Neutrophil (primary cell): ENCODE data around the gene NEURL2.

Experiments used
- H3K27ac ChIP-seq: fragments of 200-600 bp; sonication (generic); 2 replicates; pipeline ENCODE4 v1.5.1; 2016; ENCODE audit warnings: mild to moderate bottlenecking, moderate library complexity
- H3K27me3 ChIP-seq: fragments of 200-600 bp; sonication (generic); 2 replicates; pipeline ENCODE4 v1.6.0; 2016; ENCODE audit warnings: mild to moderate bottlenecking
- H3K36me3 ChIP-seq: fragments of 200-600 bp; sonication (generic); 2 replicates; pipeline ENCODE4 v1.5.1; 2017
- H3K4me1 ChIP-seq, 2 experiments: fragments of 200-600 bp in 1 of 2; sonication (generic) in 1 of 2; 1 replicate in 1 of 2; 2 replicates in 1 of 2; pipeline versions ENCODE4 v1.5.1 to v1.6.1; 2013 to 2016; ENCODE audit warnings: low read depth in 1 of 2, low read length in 1 of 2, mild to moderate bottlenecking in 1 of 2, moderate library complexity in 1 of 2; ENCODE audit not compliant: control insufficient read depth in 1 of 2, insufficient read depth in 1 of 2
- H3K4me3 ChIP-seq, 2 experiments: fragments of 200-600 bp in 1 of 2; sonication (generic) in 1 of 2; 1 replicate in 1 of 2; 2 replicates in 1 of 2; pipeline ENCODE4 v1.5.1; 2013 to 2016; ENCODE audit warnings: low read depth in 1 of 2, low read length in 1 of 2, mild to moderate bottlenecking in 1 of 2, moderate library complexity in 1 of 2
- H3K9me3 ChIP-seq: fragments of 200-600 bp; sonication (generic); 2 replicates; pipeline ENCODE4 v1.5.1; 2016
- TF ChIP-seq, protein P1 (sequence below): fragments of 200-600 bp; sonication (generic); IDR thresholded peaks from 2 replicates; pipeline ENCODE4 v1.5.1; 2016; ENCODE audit warnings: antibody characterized with exemption

The NEURL2 gene

GRCh38 chr20:45890985-45891983, at the start of gene NEURL2, which contains the start of gene CTSA:
TSS of gene NEURL2 (minus strand) at chr20:45891208. CDS start at chr20:45890991, 217 bp downstream.
TSS of gene CTSA (plus strand) at chr20:45891335. CDS start at chr20:45891569, 234 bp downstream.
- Histone ChIP-seq H3K9me3 (no peaks in the 10 kb centered on the region), H3K27ac (peak within 1 kb of the TSS; percentile 88), H3K4me3 (peak within 1 kb of the TSS; percentile 91 to 94), H3K27me3 (no peaks in the 10 kb centered on the region), H3K36me3 (peaks cover 36% of the 10 kb centered on the region), H3K4me1 (peaks cover 41 to 46% of the 10 kb centered on the region in 2 experiments)
- TF ChIP-seq, protein P1, sequence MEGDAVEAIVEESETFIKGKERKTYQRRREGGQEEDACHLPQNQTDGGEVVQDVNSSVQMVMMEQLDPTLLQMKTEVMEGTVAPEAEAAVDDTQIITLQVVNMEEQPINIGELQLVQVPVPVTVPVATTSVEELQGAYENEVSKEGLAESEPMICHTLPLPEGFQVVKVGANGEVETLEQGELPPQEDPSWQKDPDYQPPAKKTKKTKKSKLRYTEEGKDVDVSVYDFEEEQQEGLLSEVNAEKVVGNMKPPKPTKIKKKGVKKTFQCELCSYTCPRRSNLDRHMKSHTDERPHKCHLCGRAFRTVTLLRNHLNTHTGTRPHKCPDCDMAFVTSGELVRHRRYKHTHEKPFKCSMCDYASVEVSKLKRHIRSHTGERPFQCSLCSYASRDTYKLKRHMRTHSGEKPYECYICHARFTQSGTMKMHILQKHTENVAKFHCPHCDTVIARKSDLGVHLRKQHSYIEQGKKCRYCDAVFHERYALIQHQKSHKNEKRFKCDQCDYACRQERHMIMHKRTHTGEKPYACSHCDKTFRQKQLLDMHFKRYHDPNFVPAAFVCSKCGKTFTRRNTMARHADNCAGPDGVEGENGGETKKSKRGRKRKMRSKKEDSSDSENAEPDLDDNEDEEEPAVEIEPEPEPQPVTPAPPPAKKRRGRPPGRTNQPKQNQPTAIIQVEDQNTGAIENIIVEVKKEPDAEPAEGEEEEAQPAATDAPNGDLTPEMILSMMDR = no peak

- TF ChIP-seq, protein P1 = no peak
- Histone ChIP-seq H3K36me3 (peaks cover 87% of the 10 kb centered on the region), H3K9me3 (no peaks in the 10 kb centered on the region)
Measured at GRCh38 chr20:45940469-45940868, 49.5 kb upstream of the NEURL2 start.

DNA sequence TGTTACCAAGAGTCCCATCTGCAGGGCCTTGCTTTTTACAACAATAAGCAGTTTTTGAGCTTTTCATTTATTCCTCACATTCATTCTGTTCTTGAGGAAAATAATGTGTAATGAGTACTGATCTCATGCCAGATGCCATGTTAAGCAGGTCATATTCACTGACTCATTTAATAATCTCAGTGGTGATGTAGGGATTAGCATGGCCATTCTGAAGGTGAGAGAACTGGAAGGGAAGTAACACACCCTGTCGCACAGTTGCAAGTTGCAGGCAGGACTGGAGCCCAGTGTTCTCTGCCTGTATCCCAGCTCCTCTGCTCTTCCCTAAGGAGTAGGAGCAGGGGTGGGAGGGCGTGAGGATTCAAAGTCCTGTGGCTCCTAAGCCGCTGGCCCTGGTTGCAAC, 49.0 kb upstream of the NEURL2 start:
- H3K4me3 ChIP-seq = no peak overlapping the region
- H3K4me1 ChIP-seq = peaks cover 7% of the 10 kb centered on the region in 2 experiments
- TF ChIP-seq, protein P1 = no peak
- H3K27ac ChIP-seq = no peak overlapping the region
- peaks cover 83% of the 10 kb centered on the region for H3K36me3 ChIP-seq
- H3K9me3 ChIP-seq = no peaks in the 10 kb centered on the region
- no peaks in the 10 kb centered on the region for H3K27me3 ChIP-seq

More at GRCh38 chr20:45940469-45940868, 49.5 kb upstream of the NEURL2 start:
- no peak overlapping the region for H3K27ac ChIP-seq
- H3K27me3 ChIP-seq = no peaks in the 10 kb centered on the region
- peaks cover 5% of the 10 kb centered on the region in 2 experiments for H3K4me1 ChIP-seq
- no peak overlapping the region for H3K4me3 ChIP-seq

DNA sequence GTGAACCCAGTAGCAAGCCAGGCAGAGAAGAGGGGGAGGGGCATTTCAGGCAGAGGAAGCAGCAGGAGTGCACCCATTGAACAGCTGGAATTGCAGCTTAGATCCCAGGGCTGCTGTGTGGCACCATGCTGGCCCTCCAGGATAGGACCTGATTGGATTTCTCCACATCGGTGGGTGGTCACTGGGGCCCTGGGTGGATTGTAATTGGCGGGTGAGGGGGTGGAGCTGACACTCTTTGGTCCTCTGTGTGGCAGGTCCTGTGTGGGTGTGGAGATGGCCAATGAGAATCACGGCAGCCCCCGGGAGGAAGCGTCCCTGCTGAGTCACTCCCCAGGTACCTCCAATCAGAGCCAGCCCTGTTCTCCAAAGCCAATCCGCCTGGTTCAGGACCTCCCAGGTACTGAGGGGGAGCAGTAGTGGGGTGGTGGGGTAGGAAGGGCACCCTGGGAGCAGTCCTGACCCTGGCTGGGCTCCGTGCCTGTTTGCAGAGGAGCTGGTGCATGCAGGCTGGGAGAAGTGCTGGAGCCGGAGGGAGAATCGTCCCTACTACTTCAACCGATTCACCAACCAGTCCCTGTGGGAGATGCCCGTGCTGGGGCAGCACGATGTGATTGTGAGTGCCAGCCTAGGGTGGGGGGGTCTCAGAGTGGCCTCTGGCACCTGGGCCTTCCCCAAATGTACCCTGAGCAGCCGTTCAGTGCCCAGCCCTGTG, 47.9 kb upstream of the NEURL2 start:
- peaks cover 71% of the 10 kb centered on the region for H3K36me3 ChIP-seq
- no peaks in the 10 kb centered on the region for H3K9me3 ChIP-seq
- no peaks in the 10 kb centered on the region for H3K27me3 ChIP-seq
- H3K4me3 ChIP-seq = no peak overlapping the region
- TF ChIP-seq, protein P1 = no peak
- H3K27ac ChIP-seq = no peak overlapping the region
- peaks cover 9% of the 10 kb centered on the region in 2 experiments for H3K4me1 ChIP-seq

GRCh38 chr20:45937765-45938164, 46.8 kb upstream of the NEURL2 start:
- H3K27me3 ChIP-seq = no peaks in the 10 kb centered on the region
- H3K36me3 ChIP-seq = peaks cover 60% of the 10 kb centered on the region
- H3K4me3 ChIP-seq = no peak overlapping the region
- no peak overlapping the region for H3K27ac ChIP-seq
- H3K9me3 ChIP-seq = no peaks in the 10 kb centered on the region
- TF ChIP-seq, protein P1 = no peak
- H3K4me1 ChIP-seq = peaks cover 17 to 18% of the 10 kb centered on the region in 2 experiments
